Brain microvascular endothelial cell (primary cell): ENCODE measurements around the gene SLC35F3.

Experiments used
- DNase-seq: peaks from one replicate; pipeline ENCODE4 v3.0.0-alpha.2; 2020
- H3K27ac ChIP-seq: fragments of 250-450 bp; sonication (Bioruptor Pico); 2 replicates; pipeline ENCODE4 v1.5.1; 2020; ENCODE audit warnings: mild to moderate bottlenecking, moderate library complexity
- H3K27me3 ChIP-seq: fragments of 250-450 bp; sonication (Bioruptor Pico); replicated peaks from 2 replicates; pipeline ENCODE4 v1.5.1; 2020; ENCODE audit warnings: mild to moderate bottlenecking
- H3K36me3 ChIP-seq: fragments of 250-450 bp; sonication (Bioruptor Pico); replicated peaks from 2 replicates; pipeline ENCODE4 v1.5.1; 2020; ENCODE audit warnings: mild to moderate bottlenecking
- H3K4me3 ChIP-seq: 2 replicates; pipeline ENCODE4 v1.5.1; 2011; ENCODE audit warnings: low read depth, mild to moderate bottlenecking, control low read depth, low read length, moderate library complexity
- CTCF ChIP-seq: IDR thresholded peaks from 2 replicates; pipeline ENCODE4 v1.5.1; 2011; ENCODE audit warnings: low read depth, mild to moderate bottlenecking, moderate library complexity, low read length, control low read depth, inconsistent platforms; ENCODE audit errors: missing control alignments
- in situ Hi-C: cut with HindIII; loops from 2 replicates; pipeline ENCODE4 v1.10.0; 2017; ENCODE audit warnings: low sequenced_read_pairs, low pct_ligation_motif_present

SLC35F3 gene

GRCh38 chr1:234199476-234200127 is 295.1 kb downstream of the SLC35F3 start:
- no peak for DNase-seq
- H3K4me3 ChIP-seq = no peak overlapping the region
- no peak overlapping the region for H3K27ac ChIP-seq
- in situ Hi-C loops = no loop called here
- H3K27me3 ChIP-seq = no peaks in the 10 kb centered on the region
- TF ChIP-seq CTCF = no peak
- H3K36me3 ChIP-seq = no peaks in the 10 kb centered on the region

GRCh38 chr1:234200566-234200965 is 296.1 kb downstream of the SLC35F3 start:
- TF ChIP-seq CTCF = no peak
- Histone ChIP-seq H3K36me3 (no peaks in the 10 kb centered on the region), H3K4me3 (no peak overlapping the region), H3K27ac (no peak overlapping the region), H3K27me3 (no peaks in the 10 kb centered on the region)
- DNase-seq = no peak
- in situ Hi-C loops = no loop called here

DNA sequence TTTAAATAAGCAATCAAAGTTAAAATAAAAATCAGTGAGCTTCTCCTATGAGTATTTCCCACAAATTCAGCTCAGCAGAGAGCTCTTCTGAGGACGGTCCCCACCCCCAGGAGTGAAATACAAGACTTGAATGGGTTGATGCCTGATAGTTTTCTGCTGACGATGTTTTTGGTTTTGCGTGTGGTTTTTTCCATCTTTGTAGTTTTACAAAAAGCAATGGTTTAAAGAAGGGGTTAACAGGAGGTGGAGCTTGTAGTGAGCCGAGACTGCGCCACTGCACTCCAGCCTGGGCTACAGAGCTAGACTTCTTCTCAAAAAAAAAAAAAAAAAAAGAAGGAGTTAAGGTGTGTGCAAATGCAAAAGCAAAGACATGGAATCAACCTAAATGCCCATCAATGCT is 297.1 kb downstream of the SLC35F3 start:
- H3K36me3 ChIP-seq = no peaks in the 10 kb centered on the region
- no peaks in the 10 kb centered on the region for H3K27me3 ChIP-seq
- H3K27ac ChIP-seq = no peak overlapping the region
- in situ Hi-C loops = no loop called here
- no peak for TF ChIP-seq CTCF
- H3K4me3 ChIP-seq = no peak overlapping the region
- DNase-seq = no peak

- DNase-seq = no peak
- Histone ChIP-seq H3K4me3 (no peak overlapping the region), H3K27me3 (no peaks in the 10 kb centered on the region), H3K36me3 (no peaks in the 10 kb centered on the region), H3K27ac (no peak overlapping the region)
- no peak for TF ChIP-seq CTCF
- in situ Hi-C loops = no loop called here
Measured at GRCh38 chr1:234205966-234206365, 301.5 kb downstream of the SLC35F3 start.

DNA sequence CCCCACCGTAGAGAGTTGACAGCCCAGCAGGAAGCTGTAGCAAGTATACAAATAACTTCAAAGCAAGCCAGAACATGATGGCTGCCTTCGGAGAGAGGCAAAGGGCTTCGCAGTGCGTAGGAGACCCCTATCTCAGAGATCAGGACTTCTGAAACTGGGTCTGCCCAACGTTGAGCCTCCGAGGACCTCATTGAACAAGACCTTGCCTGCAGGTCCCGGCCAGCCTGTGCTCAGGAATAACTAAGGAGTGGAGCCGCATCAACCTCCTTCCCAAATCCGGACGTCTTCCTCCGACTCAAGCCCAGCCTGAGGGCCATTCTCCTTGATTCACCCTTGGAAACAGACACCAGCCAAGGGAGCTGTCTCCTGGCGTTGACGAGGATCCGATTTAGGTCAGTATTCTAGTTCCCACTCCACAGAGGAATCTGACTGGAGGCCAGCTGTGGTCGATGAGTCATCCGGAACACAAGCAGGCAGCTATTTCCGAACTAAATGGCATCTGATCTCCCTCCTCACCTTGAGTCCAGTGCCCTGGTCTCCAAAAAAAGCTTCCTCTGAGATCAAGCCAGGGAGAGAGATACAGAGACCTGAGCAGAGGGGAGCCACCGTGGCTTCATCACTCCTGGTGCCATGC is 302.3 kb downstream of the SLC35F3 start:
- no peaks in the 10 kb centered on the region for H3K36me3 ChIP-seq
- no peak overlapping the region for H3K27ac ChIP-seq
- H3K27me3 ChIP-seq = no peaks in the 10 kb centered on the region
- in situ Hi-C loops = no loop called here
- peak; percentile 24 for DNase-seq
- TF ChIP-seq CTCF = no peak
- no peak overlapping the region for H3K4me3 ChIP-seq

DNA sequence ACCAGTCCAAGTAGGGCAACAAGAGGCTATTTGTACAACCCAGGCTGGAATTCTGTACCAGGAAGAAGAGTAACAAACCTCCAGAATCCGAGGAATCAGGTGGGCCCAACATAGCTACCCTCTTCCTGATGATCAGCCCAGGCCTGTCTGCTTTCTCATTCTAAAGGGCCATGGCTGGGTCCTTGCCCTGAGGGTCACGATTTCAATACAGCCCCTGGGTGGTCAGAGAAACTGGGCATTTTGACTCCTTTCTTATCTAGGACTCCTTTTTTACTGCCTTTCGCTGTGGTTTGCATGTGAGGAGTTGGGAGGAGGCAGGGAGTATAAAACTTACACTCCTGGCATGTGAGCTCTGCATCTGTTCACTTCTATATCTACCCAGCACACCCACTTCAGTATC is 303.9 kb downstream of the SLC35F3 start:
- no peak for TF ChIP-seq CTCF
- in situ Hi-C loops = no loop called here
- no peaks in the 10 kb centered on the region for H3K36me3 ChIP-seq
- peaks cover 4% of the 10 kb centered on the region for H3K27me3 ChIP-seq
- no peak overlapping the region for H3K4me3 ChIP-seq
- DNase-seq = no peak
- no peak overlapping the region for H3K27ac ChIP-seq
